HEK293 (cell line): ENCODE results near the gene RDH12.

Experiments
- CTCF ChIA-PET: fragments of 350-600 bp; formaldehyde crosslinking; extraction: SDS; loops from one replicate; lab custom pipeline; 2021; ENCODE audit warnings: antibody characterized with exemption; lab: Yijun Ruan, JAX
- POLR2A ChIA-PET: fragments of 300-600 bp; formaldehyde crosslinking; extraction: SDS; loops from one replicate; lab custom pipeline; 2020; ENCODE audit warnings: antibody characterized with exemption, inconsistent platforms; lab: Yijun Ruan, JAX
- H3K27ac ChIP-seq: fragments of 200-500 bp; sonication (Bioruptor generic); 2 replicates; pipeline ENCODE4 v1.5.1; 2014; ENCODE audit warnings: low read depth, low read length, control low read depth, inconsistent platforms; ENCODE audit errors: extremely low read depth
- H3K36me3 ChIP-seq, 2 experiments: fragments of 200-500 bp in 1 of 2; sonication (Bioruptor generic) in 1 of 2; 1 replicate in 1 of 2; 2 replicates in 1 of 2; pipeline ENCODE4 v1.5.1; 2014 to 2017; ENCODE audit warnings: inconsistent platforms in 2 of 2, low read length in 2 of 2; ENCODE audit not compliant: control insufficient read depth in 2 of 2, insufficient read depth in 1 of 2
- H3K4me1 ChIP-seq: fragments of 200-500 bp; sonication (Bioruptor generic); 2 replicates; pipeline ENCODE4 v1.5.1; 2014; ENCODE audit warnings: mild to moderate bottlenecking, low read length, inconsistent platforms; ENCODE audit not compliant: control insufficient read depth, insufficient read depth
- H3K4me3 ChIP-seq: 2 replicates; pipeline ENCODE4 v1.5.1; 2011; ENCODE audit warnings: low read depth, mild to moderate bottlenecking, control low read depth, low read length, moderate library complexity
- H3K9me3 ChIP-seq: fragments of 200-500 bp; sonication (Bioruptor generic); 2 replicates; pipeline ENCODE4 v1.5.1; 2014; ENCODE audit warnings: low read depth, low read length, inconsistent platforms; ENCODE audit not compliant: control insufficient read depth, insufficient read depth
- FEZF1 ChIP-seq: fragments of 450-650 bp; formaldehyde crosslinking; IDR thresholded peaks from 2 replicates; pipeline ENCODE4 v1.5.1; 2016; ENCODE audit warnings: missing biosample characterization, missing genetic modification characterization
- GLIS2 ChIP-seq: fragments of 450-650 bp; formaldehyde crosslinking; IDR thresholded peaks from 2 replicates; pipeline ENCODE4 v1.5.1; 2016; ENCODE audit warnings: missing biosample characterization, missing genetic modification characterization
- HOXA7 ChIP-seq: sonication (generic); formaldehyde crosslinking; IDR thresholded peaks from 2 replicates; pipeline ENCODE4 v1.8.1; 2022; ENCODE audit warnings: missing genetic modification reagents, borderline replicate concordance
- KLF17 ChIP-seq: fragments of 450-650 bp; formaldehyde crosslinking; IDR thresholded peaks from 2 replicates; pipeline ENCODE4 v1.5.1; 2016; ENCODE audit warnings: missing biosample characterization, missing genetic modification characterization
- MZF1 ChIP-seq: fragments of 450-650 bp; formaldehyde crosslinking; IDR thresholded peaks from 2 replicates; pipeline ENCODE4 v1.5.1; 2017; ENCODE audit warnings: missing biosample characterization, missing genetic modification characterization, borderline replicate concordance
- PRDM10 ChIP-seq: fragments of 450-650 bp; formaldehyde crosslinking; IDR thresholded peaks from 2 replicates; pipeline ENCODE4 v1.5.1; 2016; ENCODE audit warnings: missing biosample characterization, missing genetic modification characterization
- TSHZ1 ChIP-seq: fragments of 450-650 bp; formaldehyde crosslinking; IDR thresholded peaks from 2 replicates; pipeline ENCODE4 v1.5.1; 2016; ENCODE audit warnings: missing biosample characterization, missing genetic modification characterization, borderline replicate concordance
- WT1 ChIP-seq: fragments of 450-650 bp; formaldehyde crosslinking; IDR thresholded peaks from 2 replicates; pipeline ENCODE4 v1.5.1; 2016; ENCODE audit warnings: missing biosample characterization, missing genetic modification characterization
- YY2 ChIP-seq: fragments of 450-650 bp; formaldehyde crosslinking; IDR thresholded peaks from 2 replicates; pipeline ENCODE4 v1.5.1; 2016; ENCODE audit warnings: missing biosample characterization, missing genetic modification characterization
- ZEB2 ChIP-seq: fragments of 450-650 bp; formaldehyde crosslinking; IDR thresholded peaks from 2 replicates; pipeline ENCODE4 v1.5.1; 2016; ENCODE audit warnings: missing biosample characterization, missing genetic modification characterization
- ZNF155 ChIP-seq: fragments of 450-650 bp; formaldehyde crosslinking; IDR thresholded peaks from 2 replicates; pipeline ENCODE4 v1.5.1; 2016; ENCODE audit warnings: missing biosample characterization, missing genetic modification characterization
- ZNF184 ChIP-seq: fragments of 450-650 bp; IDR thresholded peaks from 2 replicates; pipeline ENCODE4 v1.5.1; 2018; ENCODE audit warnings: missing biosample characterization, mild to moderate bottlenecking, missing genetic modification characterization
- ZNF292 ChIP-seq: fragments of 450-650 bp; formaldehyde crosslinking; IDR thresholded peaks from 2 replicates; pipeline ENCODE4 v1.5.1; 2016; ENCODE audit warnings: low read depth, missing biosample characterization, missing genetic modification characterization, borderline replicate concordance
- ZNF404 ChIP-seq: fragments of 450-650 bp; formaldehyde crosslinking; IDR thresholded peaks from 2 replicates; pipeline ENCODE4 v1.5.1; 2017; ENCODE audit warnings: missing biosample characterization, missing genetic modification characterization
- ZNF530 ChIP-seq: fragments of 450-650 bp; formaldehyde crosslinking; IDR thresholded peaks from 2 replicates; pipeline ENCODE4 v1.5.1; 2016; ENCODE audit warnings: low read depth, missing biosample characterization, missing genetic modification characterization
- ZNF544 ChIP-seq: fragments of 450-650 bp; formaldehyde crosslinking; IDR thresholded peaks from 2 replicates; pipeline ENCODE4 v1.5.0; 2017; ENCODE audit warnings: missing biosample characterization, missing genetic modification characterization
- ZNF561 ChIP-seq: fragments of 450-650 bp; IDR thresholded peaks from 2 replicates; pipeline ENCODE4 v1.5.1; 2018; ENCODE audit warnings: missing biosample characterization, missing genetic modification characterization, borderline replicate concordance
- ZNF580 ChIP-seq: fragments of 450-650 bp; formaldehyde crosslinking; IDR thresholded peaks from 2 replicates; pipeline ENCODE4 v1.5.1; 2016; ENCODE audit warnings: missing biosample characterization, missing genetic modification characterization
- ZNF707 ChIP-seq: fragments of 450-650 bp; formaldehyde crosslinking; IDR thresholded peaks from 2 replicates; pipeline ENCODE4 v1.5.1; 2016; ENCODE audit warnings: missing biosample characterization, missing genetic modification characterization
- ZNF76 ChIP-seq: fragments of 450-650 bp; formaldehyde crosslinking; IDR thresholded peaks from 2 replicates; pipeline ENCODE4; 2016; ENCODE audit warnings: low read depth, missing biosample characterization, missing genetic modification characterization, borderline replicate concordance

Gene RDH12

GRCh38 chr14:67749341-67750084 is 47.8 kb downstream of the RDH12 start:
- Histone ChIP-seq H3K36me3 (peaks cover 0 to 72% of the 10 kb centered on the region in 2 experiments; a peak in 2 of 3 replicates), H3K4me1 (no peaks in the 10 kb centered on the region)
- CTCF ChIA-PET, result interaction anchor here (0.7 kb wide), 1 partner anchor 58 kb away, joined by 3 read pairs; no protein-coding TSS in a partner anchor

More at GRCh38 chr14:67749341-67750084, 47.8 kb downstream of the RDH12 start:
- Histone ChIP-seq H3K27ac (no peak overlapping the region), H3K4me3 (no peak overlapping the region), H3K9me3 (no peaks in the 10 kb centered on the region)
- TF ChIP-seq ZNF76 (tag by site-specific recombination) (no peak), WT1 (tag by site-specific recombination) (no peak), ZNF544 (tag by site-specific recombination) (no peak), FEZF1 (no peak), HOXA7 (CRISPR knock-in tag) (no peak), PRDM10 (tag by site-specific recombination) (no peak), ZNF155 (no peak), ZNF530 (no peak), ZEB2 (no peak), TSHZ1 (no peak), ZNF292 (no peak), ZNF561 (tag by site-specific recombination) (no peak), GLIS2 (tag by site-specific recombination) (no peak), ZNF404 (tag by site-specific recombination) (no peak), ZNF707 (tag by site-specific recombination) (no peak), ZNF580 (tag by site-specific recombination) (no peak), KLF17 (tag by site-specific recombination) (no peak), ZNF184 (tag by site-specific recombination) (no peak), YY2 (tag by site-specific recombination) (no peak), MZF1 (tag by site-specific recombination) (no peak)
- POLR2A ChIA-PET, result no interaction called here
